GM19395 (cell line): ENCODE measurements around the gene LCN12.

Experiments
- ATAC-seq: cut with Tn5 transposase; IDR thresholded peaks from one replicate; pipeline ENCODE4 v1.9.1; 2021; ENCODE audit warnings: mild to moderate bottlenecking, moderate library complexity; ENCODE audit not compliant: unreplicated experiment

The LCN12 gene

DNA sequence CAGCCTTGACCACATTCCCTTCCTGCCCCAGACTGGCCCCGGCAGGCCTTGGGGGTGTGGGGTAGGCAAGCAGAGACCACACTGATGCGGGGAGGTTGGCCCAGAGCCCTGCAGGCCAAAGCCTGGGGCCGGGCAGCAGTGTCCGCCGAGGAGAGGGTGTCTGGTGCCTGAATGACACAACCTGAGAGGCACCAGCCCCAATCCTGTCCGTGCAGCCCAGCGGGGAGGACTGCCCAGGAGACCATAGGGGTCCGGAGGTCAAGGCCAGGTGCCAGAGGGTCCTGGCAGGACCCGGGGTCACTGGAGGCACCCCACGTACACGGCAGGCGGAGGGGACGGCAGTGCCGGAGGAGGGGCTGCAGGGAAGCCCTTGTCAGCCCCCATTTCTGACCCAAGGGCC lies 19.7 kb downstream of the LCN12 start:
- no peak for ATAC-seq

GRCh38 chr9:136972335-136972734 lies 20.3 kb downstream of the LCN12 start:
- ATAC-seq: no peak

GRCh38 chr9:136972743-136973142 lies 20.7 kb downstream of the LCN12 start:
- ATAC-seq: no peak

- no peak for ATAC-seq
Measured at GRCh38 chr9:136973618-136974617, 21.8 kb downstream of the LCN12 start.

DNA sequence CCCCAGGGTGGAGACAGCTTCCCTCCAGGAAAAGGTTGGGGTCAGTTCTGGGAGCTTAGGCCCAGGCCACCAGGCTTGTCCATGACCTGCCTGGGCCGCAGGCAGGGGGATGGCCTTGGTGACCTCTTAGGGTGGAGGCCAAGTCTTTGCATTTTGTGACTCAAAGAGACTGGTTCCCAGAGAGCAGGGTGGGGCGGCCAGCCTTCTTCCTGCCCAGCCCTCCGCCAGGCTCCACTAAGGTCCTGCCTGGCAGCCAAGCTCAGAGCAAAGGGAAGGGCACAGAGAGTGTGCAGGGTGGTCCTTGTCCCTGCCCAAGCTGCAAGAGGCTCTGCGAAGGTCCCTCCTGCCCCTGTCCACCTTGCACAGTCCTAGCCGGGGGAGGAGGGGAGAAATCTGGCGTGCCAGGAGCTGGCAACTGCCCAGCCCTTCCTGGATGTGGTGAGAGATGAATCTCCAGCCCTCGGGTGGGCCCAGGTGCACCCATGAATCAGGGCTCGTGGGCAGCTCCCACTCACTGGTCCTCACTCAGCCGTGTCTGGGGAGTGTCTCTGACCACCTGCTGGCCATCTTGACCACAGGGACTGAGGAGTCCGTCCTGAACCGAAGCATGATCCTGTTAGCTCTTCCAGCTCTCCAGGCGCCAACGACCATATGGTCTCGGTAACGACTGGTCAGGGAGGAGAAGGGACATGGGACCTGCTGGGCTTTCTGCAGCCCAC lies 22.9 kb downstream of the LCN12 start:
- ATAC-seq: no peak

DNA sequence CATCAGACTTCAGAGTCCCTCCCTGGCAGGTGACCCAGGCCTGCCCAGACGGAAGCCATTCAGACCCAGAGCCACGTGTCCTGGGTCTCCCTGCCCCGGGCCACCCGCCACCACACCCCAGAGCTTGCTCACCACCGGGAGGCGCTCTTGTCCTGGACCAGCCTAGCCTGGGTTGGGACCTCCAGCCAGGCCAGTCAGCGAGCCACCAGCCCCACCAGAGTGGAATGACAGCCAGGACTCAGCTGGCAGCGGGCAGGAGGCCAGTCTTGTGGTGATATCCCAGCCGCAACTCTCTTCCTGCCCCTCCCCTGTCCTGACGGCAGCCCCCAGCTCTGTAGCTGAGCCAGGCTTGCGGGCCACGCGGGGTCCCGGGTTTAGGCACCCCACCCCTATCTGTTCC lies 23.6 kb downstream of the LCN12 start:
- no peak for ATAC-seq

GRCh38 chr9:136977223-136977622 lies 25.1 kb downstream of the LCN12 start, which contains the start of gene PTGDS:
Gene PTGDS (plus strand): TSS chr9:136977504. CDS start chr9:136977579, 75 bp downstream.
- ATAC-seq: no peak

DNA sequence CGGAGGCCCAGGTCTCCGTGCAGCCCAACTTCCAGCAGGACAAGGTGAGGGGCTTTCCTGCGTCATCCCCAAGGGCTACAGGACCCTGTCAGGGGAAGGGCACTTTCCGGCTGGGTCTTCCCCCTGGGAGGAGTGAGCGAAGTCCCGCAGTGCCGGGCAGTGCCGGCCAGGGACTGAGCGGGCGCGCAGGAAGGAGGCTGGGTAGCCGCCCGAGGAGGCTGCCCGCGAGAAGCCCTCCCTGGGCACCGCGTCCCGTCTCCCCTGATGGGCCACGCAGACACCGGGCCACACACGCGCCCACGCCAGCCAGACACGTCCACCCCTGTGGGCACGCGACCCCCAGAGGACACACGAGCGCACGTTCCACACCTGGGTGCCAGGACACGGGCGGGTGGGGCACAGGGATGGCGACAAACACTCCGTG lies 25.6 kb downstream of the LCN12 start:
- ATAC-seq: no peak

- ATAC-seq: no peak
Measured at GRCh38 chr9:136978073-136978864, 26.2 kb downstream of the LCN12 start.

DNA sequence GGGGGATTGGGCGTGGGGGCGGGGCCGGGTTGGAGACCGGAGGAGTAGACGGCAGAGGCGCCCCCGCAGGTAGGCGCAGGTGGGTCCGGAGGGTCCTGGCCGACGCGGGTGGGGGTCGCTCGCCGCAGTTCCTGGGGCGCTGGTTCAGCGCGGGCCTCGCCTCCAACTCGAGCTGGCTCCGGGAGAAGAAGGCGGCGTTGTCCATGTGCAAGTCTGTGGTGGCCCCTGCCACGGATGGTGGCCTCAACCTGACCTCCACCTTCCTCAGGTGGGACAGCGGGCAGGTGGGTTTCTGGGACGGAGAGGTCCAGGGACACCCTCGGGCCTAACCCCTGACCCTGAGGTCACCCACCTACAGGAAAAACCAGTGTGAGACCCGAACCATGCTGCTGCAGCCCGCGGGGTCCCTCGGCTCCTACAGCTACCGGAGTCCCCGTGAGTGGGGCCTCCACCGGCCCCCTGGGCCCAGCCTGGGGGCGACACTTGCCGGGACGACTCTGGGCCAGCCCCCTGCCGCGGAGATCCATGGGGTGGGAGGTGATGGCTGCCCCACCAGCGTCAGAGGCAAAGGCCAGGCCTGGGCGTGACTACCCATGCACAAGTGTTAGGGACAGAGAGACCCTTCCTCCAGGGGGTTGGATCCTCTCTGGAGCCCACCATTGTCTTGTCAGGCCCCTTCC lies 26.9 kb downstream of the LCN12 start:
- ATAC-seq: no peak

DNA sequence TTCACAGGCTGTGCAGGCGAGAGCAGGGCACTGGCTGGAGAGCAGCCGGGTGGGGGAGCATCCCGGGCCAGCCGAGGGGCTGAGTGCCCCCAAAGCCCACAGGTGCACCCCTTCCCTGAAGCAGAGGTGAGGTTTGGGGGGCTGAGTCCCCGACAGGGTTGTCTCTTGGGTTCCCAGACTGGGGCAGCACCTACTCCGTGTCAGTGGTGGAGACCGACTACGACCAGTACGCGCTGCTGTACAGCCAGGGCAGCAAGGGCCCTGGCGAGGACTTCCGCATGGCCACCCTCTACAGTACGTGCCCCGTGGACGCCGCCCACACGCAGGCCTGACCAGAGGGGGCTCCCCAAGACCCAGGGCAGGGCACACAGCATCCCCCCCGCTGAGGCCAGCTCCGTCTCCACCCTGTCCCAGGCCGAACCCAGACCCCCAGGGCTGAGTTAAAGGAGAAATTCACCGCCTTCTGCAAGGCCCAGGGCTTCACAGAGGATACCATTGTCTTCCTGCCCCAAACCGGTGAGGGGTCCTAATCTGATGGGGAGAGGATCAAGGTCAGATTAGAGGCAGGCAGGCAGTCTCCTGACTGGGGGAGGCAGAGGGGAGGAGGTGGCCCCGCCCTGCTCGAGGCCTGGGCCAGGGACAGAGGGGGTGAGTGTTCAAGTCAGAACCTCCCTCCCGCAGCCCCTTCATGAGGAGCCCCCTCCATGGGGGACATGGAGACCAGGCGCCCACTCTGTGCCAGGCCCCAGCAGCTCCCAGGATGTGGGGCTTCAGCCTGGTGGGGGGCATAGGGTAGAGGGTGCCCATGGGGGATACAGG lies 27.9 kb downstream of the LCN12 start:
- ATAC-seq: no peak

DNA sequence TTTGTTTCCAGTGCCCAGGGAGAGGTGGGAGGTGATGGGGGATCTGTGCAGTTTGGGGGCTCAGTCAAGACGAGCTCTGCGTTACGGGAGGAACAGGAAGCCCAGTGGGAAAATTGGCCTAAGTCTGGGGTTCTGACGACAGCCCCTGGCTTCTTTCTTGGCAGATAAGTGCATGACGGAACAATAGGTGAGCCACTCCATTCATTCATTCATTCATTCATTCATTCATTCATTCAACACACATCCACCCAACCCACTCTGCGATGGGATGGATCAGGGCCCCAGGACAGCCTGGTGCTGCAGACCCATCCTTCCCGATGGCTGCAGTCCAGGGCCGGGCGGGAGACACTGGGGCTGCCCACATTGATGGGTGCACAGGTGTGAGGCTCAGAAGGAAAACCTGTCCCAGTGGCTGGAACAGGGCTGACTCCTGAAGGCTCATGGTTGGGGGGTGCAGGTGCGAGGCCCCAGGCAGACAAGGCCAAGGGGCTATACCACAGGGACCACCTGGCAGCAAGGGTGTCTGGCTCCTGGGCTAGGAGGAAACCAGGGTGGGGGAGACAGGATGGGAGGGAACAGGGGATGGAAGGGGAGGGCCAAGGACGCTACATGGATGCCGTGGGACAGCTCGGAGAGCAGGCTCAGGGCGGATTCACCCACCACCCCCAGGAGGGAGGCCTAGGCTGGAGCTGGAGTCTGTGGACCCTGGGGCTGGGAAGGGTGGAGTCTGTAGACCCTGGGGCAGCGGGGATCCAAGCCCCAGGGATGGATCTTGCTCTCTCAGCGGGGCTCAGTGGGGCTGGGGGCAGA lies 28.8 kb downstream of the LCN12 start:
- ATAC-seq: no peak

GRCh38 chr9:136981588-136982231 lies 29.6 kb downstream of the LCN12 start:
- ATAC-seq: no peak

DNA sequence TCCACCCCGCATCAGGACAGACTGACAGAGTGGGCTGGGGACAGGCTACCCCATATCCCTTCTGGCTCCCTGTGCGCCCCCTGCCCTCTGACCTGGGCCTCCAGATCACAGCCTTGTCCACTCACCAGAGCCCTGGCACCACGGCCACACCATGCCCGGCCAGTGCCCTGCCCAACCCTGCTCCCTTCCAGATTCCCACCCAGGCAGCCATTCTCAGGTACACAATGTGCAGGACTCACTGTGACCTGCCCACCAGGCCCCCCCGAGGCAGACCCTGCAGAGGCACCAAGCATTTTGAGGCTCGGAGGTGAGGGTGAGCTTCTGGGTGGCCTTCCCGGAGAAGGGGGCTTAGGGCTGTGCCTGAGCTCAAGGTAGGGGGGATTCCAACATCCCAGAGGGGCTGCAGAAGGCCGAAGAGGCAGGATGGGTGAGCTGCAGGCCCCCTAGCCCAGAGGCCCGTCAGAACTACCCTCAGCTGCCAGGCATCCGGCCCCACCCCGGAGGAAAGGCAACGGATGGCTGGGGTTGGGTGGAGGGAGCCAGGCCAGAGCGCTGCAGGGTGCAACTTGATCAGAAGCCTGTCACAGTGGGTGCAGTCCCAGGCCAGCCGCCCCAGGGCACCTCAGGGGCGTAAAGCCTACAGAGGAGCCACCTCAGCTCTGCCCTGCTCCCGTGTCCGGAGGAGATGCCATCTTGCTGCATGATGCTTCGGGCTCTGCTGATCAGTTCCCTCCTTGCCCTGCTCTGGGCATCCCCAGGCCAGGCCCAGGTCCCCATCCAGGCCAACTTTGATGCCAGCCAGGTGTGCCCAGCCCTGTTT lies 30.4 kb downstream of the LCN12 start, which contains the start of gene LCNL1:
Gene LCNL1, plus strand, starts transcription at position 762 of the 820 bp plus-strand sequence. CDS start 594 bp downstream, outside the sequence.
- no peak for ATAC-seq

DNA sequence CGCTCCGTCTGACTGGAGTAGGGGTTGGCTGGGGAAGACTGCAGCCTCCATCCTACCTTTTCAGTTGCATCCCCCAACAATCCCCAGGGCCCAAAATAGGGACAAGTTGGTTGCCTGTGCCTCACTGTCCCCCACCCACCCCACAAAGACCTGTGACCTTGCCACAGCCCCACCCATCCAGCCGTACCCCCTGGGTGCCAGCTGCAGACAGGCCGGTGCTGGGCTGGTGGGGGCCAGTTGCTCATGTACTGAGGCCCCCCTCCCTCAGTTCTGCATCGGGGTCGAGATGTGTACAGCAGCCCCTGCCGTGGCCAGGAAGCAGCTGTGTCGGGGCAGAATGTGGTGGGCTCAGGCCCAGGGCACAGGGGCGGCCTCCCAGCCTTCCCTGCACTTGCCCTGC lies 31.1 kb downstream of the LCN12 start:
- ATAC-seq: no peak

DNA sequence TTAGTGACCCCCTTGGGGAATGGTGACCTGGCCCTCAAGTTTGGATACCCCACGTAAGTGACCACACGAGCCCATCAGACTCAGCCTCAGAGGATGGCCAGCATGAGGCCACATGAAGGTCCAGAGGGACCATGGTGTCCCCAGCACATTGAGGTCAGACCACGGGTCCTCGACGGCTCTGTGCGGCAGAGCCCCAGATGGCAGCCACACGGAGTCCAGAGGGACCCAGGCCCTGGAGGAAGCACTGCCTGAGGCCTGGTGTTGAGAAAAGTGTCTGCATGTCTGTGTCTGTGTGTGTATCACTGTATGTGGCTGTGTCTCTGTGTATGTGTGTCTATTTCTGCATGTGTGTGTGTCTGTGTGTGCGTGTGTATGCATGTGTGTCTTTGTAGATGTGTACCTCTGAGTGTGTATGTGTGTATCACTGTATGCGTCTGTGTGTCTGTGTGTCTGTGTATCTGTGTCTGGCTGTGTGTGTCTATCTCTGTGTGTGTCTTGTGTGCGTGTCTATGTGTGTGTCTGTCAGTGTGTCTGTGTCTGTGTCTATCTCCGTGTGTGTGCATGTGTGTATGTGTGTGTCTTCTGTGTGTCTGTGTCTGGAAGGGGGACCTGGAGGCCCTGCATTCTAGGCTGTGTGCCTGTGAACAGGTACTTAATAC lies 31.7 kb downstream of the LCN12 start:
- ATAC-seq: no peak
